ENCODE results near the gene TAS2R4. TPM values are rescaled to one million over a fixed set of nuclear protein-coding genes. Genes with fewer than 3 reads are reported as not detected.
A peak's percentile ranks its signal among the peaks of the same experiment; 100 is the strongest.
"Not testable (repeated sequence)": the region's sequence is repeated elsewhere in the genome, so short reads cannot be mapped to it uniquely, and the experiment has no call there.

Gene TAS2R4
- total RNA-seq, 1 experiment from 2014 or later: 3.0 TPM

- intact Hi-C loops (cut with micrococcal nuclease; ENCODE audit: unreplicated experiment): no loop called here
Measured at GRCh38 chr7:141744131-141744530, 32.3 kb upstream of the TAS2R4 start.

GRCh38 chr7:141748396-141748795, 28.1 kb upstream of the TAS2R4 start:
- CTCF ChIA-PET: no interaction called here
- peaks cover 5% of the 10 kb centered on the region for H3K9me3 Mint-ChIP-seq (ENCODE audit: low read depth, unreplicated experiment)
- no peak for DNase-seq
- H3K27ac Mint-ChIP-seq (ENCODE audit: unreplicated experiment): no peak overlapping the region
- intact Hi-C loops (cut with micrococcal nuclease; ENCODE audit: unreplicated experiment): no loop called here
- H3K27me3 Mint-ChIP-seq (ENCODE audit: unreplicated experiment): no peaks in the 10 kb centered on the region
- BruUV-seq (replicated peaks): no TSS peak
- H3K4me1 Mint-ChIP-seq (ENCODE audit: low read depth, unreplicated experiment): no peaks in the 10 kb centered on the region
- peaks cover 67% of the 10 kb centered on the region for H3K36me3 Mint-ChIP-seq (ENCODE audit: insufficient read depth, unreplicated experiment)
- no peak overlapping the region for H3K4me3 Mint-ChIP-seq (ENCODE audit: low read depth, unreplicated experiment)
- TF ChIP-seq CTCF (IDR thresholded peaks at IDR 0.05; ENCODE audit: unreplicated experiment): no peak

More at GRCh38 chr7:141744131-141744530, 32.3 kb upstream of the TAS2R4 start:
- CTCF ChIA-PET: no interaction called here
- no peak overlapping the region for H3K4me3 Mint-ChIP-seq (ENCODE audit: low read depth, unreplicated experiment)
- TF ChIP-seq CTCF (IDR thresholded peaks at IDR 0.05; ENCODE audit: unreplicated experiment): no peak
- H3K4me1 Mint-ChIP-seq (ENCODE audit: low read depth, unreplicated experiment): peaks cover 25% of the 10 kb centered on the region
- H3K27me3 Mint-ChIP-seq (ENCODE audit: unreplicated experiment): no peaks in the 10 kb centered on the region
- H3K9me3 Mint-ChIP-seq (ENCODE audit: low read depth, unreplicated experiment): no peaks in the 10 kb centered on the region
- BruUV-seq (replicated peaks): no TSS peak
- H3K27ac Mint-ChIP-seq (ENCODE audit: unreplicated experiment): no peak overlapping the region
- H3K36me3 Mint-ChIP-seq (ENCODE audit: insufficient read depth, unreplicated experiment): peaks cover 58% of the 10 kb centered on the region
- DNase-seq: no peak

- H3K36me3 Mint-ChIP-seq (ENCODE audit: insufficient read depth, unreplicated experiment): peaks cover 58% of the 10 kb centered on the region
- H3K27ac Mint-ChIP-seq (ENCODE audit: unreplicated experiment); H3K9me3 Mint-ChIP-seq (ENCODE audit: low read depth, unreplicated experiment); CTCF ChIA-PET; H3K4me1 Mint-ChIP-seq (ENCODE audit: low read depth, unreplicated experiment); H3K27me3 Mint-ChIP-seq (ENCODE audit: unreplicated experiment); BruUV-seq (replicated peaks); intact Hi-C loops (cut with micrococcal nuclease; ENCODE audit: unreplicated experiment); H3K4me3 Mint-ChIP-seq (ENCODE audit: low read depth, unreplicated experiment): not testable (repeated sequence)
- peak; percentile 14 for DNase-seq
Measured at GRCh38 chr7:141751904-141752303, 24.6 kb upstream of the TAS2R4 start.

- Mint-ChIP-seq H3K36me3 (ENCODE audit: insufficient read depth, unreplicated experiment) (peaks cover 58% of the 10 kb centered on the region), H3K4me1 (ENCODE audit: low read depth, unreplicated experiment) (no peaks in the 10 kb centered on the region), H3K27me3 (ENCODE audit: unreplicated experiment) (no peaks in the 10 kb centered on the region), H3K27ac (ENCODE audit: unreplicated experiment) (no peak overlapping the region), H3K4me3 (ENCODE audit: low read depth, unreplicated experiment) (no peak overlapping the region), H3K9me3 (ENCODE audit: low read depth, unreplicated experiment) (peaks cover 5% of the 10 kb centered on the region)
- no peak for TF ChIP-seq CTCF (IDR thresholded peaks at IDR 0.05; ENCODE audit: unreplicated experiment)
- intact Hi-C loops (cut with micrococcal nuclease; ENCODE audit: unreplicated experiment): no loop called here
- CTCF ChIA-PET: no interaction called here
- BruUV-seq (replicated peaks): no TSS peak
- DNase-seq: no peak
Measured at GRCh38 chr7:141752634-141753033, 23.8 kb upstream of the TAS2R4 start.

- Mint-ChIP-seq H3K4me3 (ENCODE audit: low read depth, unreplicated experiment) (no peak overlapping the region), H3K27me3 (ENCODE audit: unreplicated experiment) (no peaks in the 10 kb centered on the region), H3K36me3 (ENCODE audit: insufficient read depth, unreplicated experiment) (peaks cover 55% of the 10 kb centered on the region), H3K27ac (ENCODE audit: unreplicated experiment) (no peak overlapping the region), H3K4me1 (ENCODE audit: low read depth, unreplicated experiment) (no peaks in the 10 kb centered on the region), H3K9me3 (ENCODE audit: low read depth, unreplicated experiment) (peaks cover 5% of the 10 kb centered on the region)
- CTCF ChIA-PET: no interaction called here
- DNase-seq: peak; percentile 33
- intact Hi-C loops (cut with micrococcal nuclease; ENCODE audit: unreplicated experiment): no loop called here
- BruUV-seq (replicated peaks): no TSS peak
- peak; percentile 38 for TF ChIP-seq CTCF (IDR thresholded peaks at IDR 0.05; ENCODE audit: unreplicated experiment)
Measured at GRCh38 chr7:141754939-141755338, 21.5 kb upstream of the TAS2R4 start.
